ENCODE data around the gene ETV3. TPM values are rescaled to one million over a fixed set of nuclear protein-coding genes. Genes with fewer than 3 reads are reported as not detected.
A peak's percentile ranks its signal among the peaks of the same experiment; 100 is the strongest.

ETV3 gene
- polyA plus RNA-seq, 4 donors = 10.3 to 17.7 (median 14.0) TPM

DNA sequence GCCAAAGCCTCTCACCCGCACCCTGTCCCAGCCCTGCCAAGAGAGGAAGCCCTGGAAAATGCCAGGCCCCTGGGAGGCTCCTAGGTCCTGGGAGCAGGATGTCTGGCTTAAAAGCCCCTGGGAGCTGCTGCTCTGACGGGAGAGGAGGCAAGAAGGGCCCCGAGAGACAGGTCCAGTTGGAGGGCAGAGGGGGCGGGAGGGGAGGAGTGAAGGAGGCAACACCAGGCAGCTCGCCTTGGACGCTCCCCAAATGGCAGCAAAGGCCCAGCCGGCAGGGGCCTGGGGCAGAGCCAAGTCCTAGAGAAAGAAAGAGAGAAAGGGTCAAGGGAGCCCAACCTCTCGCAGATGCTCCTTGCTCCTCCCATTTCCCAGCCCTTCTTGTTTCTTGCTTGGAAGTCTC is 45.4 kb downstream of the ETV3 start:
- H3K27ac ChIP-seq (ENCODE audit: low read depth in 1 of 3, low read length in 2 of 3) = no peak overlapping the region
- H3K36me3 ChIP-seq (ENCODE audit: control insufficient read depth in 3 of 3, insufficient read depth in 2 of 3, low read depth in 1 of 3, low read length in 3 of 3) = no peaks in the 10 kb centered on the region
- WGBS, 3 donors = 59 to 73% (median 69%) methylated on average over 7 to 8 of the region's 8 CpGs
- FAIRE-seq (no peak), DNase-seq (peak in 1 of 2 donors; percentile 10)
- H3K4me1 ChIP-seq (ENCODE audit: control insufficient read depth in 3 of 3, insufficient read depth in 2 of 3, low read depth in 1 of 3, low read length in 2 of 3) = no peaks in the 10 kb centered on the region
- no peaks in the 10 kb centered on the region for H3K27me3 ChIP-seq (ENCODE audit: control insufficient read depth in 3 of 3, insufficient read depth in 3 of 3, low read length in 3 of 3)
- H3K9me3 ChIP-seq (ENCODE audit: control insufficient read depth in 2 of 2, insufficient read depth in 1 of 2, low read depth in 1 of 2, low read length in 1 of 2) = no peaks in the 10 kb centered on the region
- H3K4me3 ChIP-seq (ENCODE audit: low read depth in 1 of 3, low read length in 3 of 3) = no peak overlapping the region

DNA sequence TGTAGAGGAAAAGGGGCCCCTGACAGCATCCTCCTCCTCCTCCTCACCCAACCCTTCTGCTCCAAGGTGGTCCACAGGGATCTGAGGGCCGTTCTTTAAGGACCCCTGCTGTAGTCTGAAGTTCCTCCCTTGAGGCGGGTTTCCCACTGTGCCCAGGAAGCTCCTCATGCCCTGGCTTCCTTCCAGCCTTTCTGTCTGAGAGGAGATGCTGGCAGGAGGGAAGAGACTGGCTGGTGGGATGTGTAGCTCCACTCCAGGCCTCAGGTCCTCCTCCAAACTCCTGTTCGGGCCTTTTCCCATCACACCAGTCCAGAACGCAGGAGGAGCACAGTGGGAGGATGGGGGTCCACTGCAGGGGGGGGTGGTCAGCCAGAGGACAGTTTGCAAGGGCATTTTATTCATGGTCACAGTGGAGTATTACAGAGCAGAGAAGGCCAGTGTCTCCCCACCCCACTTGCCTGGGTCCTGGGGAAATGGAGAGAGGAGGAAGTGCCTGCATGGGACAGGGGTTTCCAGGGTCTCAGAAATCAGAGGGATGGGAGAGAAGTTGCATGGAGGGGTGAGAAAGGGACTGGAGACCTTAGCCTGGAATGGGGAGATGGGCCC is 46.4 kb downstream of the ETV3 start:
- H3K36me3 ChIP-seq (ENCODE audit: control insufficient read depth in 3 of 3, insufficient read depth in 2 of 3, low read depth in 1 of 3, low read length in 3 of 3) = no peaks in the 10 kb centered on the region
- DNase-seq = no peak
- whole genome bisulfite sequencing, 3 donors = 72 to 74% (median 72%) methylated on average over 3 to 4 of the region's 4 CpGs
- no peaks in the 10 kb centered on the region for H3K9me3 ChIP-seq (ENCODE audit: control insufficient read depth in 2 of 2, insufficient read depth in 1 of 2, low read depth in 1 of 2, low read length in 1 of 2)
- FAIRE-seq = no peak
- no peaks in the 10 kb centered on the region for H3K27me3 ChIP-seq (ENCODE audit: control insufficient read depth in 3 of 3, insufficient read depth in 3 of 3, low read length in 3 of 3)
- no peak overlapping the region for H3K4me3 ChIP-seq (ENCODE audit: low read depth in 1 of 3, low read length in 3 of 3)
- H3K27ac ChIP-seq (ENCODE audit: low read depth in 1 of 3, low read length in 2 of 3) = no peak overlapping the region
- no peaks in the 10 kb centered on the region for H3K4me1 ChIP-seq (ENCODE audit: control insufficient read depth in 3 of 3, insufficient read depth in 2 of 3, low read depth in 1 of 3, low read length in 2 of 3)

DNA sequence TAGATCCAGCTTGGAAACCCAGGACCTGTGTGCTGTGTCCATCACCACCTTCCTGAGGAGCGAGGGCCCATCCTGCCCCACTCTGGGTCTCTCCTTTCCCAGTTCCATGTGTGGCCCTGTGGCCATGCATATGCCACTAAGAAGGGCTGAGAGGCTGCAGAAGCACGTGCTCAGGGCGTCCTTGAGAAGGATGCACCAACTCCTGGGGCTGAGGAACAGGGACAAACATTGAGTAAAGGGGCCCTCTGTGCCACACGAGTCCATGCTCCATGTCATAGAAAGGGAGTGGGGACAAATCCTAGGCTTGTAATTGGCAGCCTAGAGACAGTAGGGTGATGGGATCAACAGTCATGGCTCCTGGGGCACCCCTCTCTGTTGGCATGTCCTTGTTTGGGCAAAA is 47.0 kb downstream of the ETV3 start:
- no peak for DNase-seq
- no peak for FAIRE-seq
- WGBS, 3 donors = 78 to 90% (median 82%) methylated on average over 4 of the region's 4 CpGs
- H3K27me3 ChIP-seq (ENCODE audit: control insufficient read depth in 3 of 3, insufficient read depth in 3 of 3, low read length in 3 of 3) = no peaks in the 10 kb centered on the region
- H3K36me3 ChIP-seq (ENCODE audit: control insufficient read depth in 3 of 3, insufficient read depth in 2 of 3, low read depth in 1 of 3, low read length in 3 of 3) = no peaks in the 10 kb centered on the region
- no peaks in the 10 kb centered on the region for H3K9me3 ChIP-seq (ENCODE audit: control insufficient read depth in 2 of 2, insufficient read depth in 1 of 2, low read depth in 1 of 2, low read length in 1 of 2)
- H3K27ac ChIP-seq (ENCODE audit: low read depth in 1 of 3, low read length in 2 of 3) = no peak overlapping the region
- H3K4me1 ChIP-seq (ENCODE audit: control insufficient read depth in 3 of 3, insufficient read depth in 2 of 3, low read depth in 1 of 3, low read length in 2 of 3) = no peaks in the 10 kb centered on the region
- no peak overlapping the region for H3K4me3 ChIP-seq (ENCODE audit: low read depth in 1 of 3, low read length in 3 of 3)

DNA sequence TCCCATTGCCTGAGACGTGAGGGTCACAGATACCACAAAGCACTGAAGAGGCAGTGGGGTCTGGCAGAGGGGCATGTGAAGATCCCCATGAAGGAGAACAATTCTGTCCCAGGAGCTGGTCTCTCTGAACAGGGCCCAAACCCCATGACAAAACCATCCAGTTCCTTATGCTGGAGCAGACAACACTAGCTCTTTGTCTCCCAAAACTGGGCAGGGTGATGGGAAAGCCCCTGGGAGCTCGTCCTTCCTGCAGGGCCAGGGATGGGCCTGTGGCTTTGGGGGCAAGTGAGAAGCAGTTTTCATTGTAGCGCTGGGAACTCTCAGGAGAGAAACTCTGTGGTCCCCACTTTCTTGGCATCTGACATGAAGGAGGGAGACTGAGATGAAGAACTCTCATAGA is 47.4 kb downstream of the ETV3 start:
- no peaks in the 10 kb centered on the region for H3K36me3 ChIP-seq (ENCODE audit: control insufficient read depth in 3 of 3, insufficient read depth in 2 of 3, low read depth in 1 of 3, low read length in 3 of 3)
- 67 to 68% (median 68%) methylated on average over 3 of the region's 3 CpGs for WGBS, 3 donors
- DNase-seq (no peak), FAIRE-seq (no peak)
- no peaks in the 10 kb centered on the region for H3K9me3 ChIP-seq (ENCODE audit: control insufficient read depth in 2 of 2, insufficient read depth in 1 of 2, low read depth in 1 of 2, low read length in 1 of 2)
- H3K4me1 ChIP-seq (ENCODE audit: control insufficient read depth in 3 of 3, insufficient read depth in 2 of 3, low read depth in 1 of 3, low read length in 2 of 3) = no peaks in the 10 kb centered on the region
- H3K27ac ChIP-seq (ENCODE audit: low read depth in 1 of 3, low read length in 2 of 3) = no peak overlapping the region
- H3K27me3 ChIP-seq (ENCODE audit: control insufficient read depth in 3 of 3, insufficient read depth in 3 of 3, low read length in 3 of 3) = no peaks in the 10 kb centered on the region
- H3K4me3 ChIP-seq (ENCODE audit: low read depth in 1 of 3, low read length in 3 of 3) = no peak overlapping the region

DNA sequence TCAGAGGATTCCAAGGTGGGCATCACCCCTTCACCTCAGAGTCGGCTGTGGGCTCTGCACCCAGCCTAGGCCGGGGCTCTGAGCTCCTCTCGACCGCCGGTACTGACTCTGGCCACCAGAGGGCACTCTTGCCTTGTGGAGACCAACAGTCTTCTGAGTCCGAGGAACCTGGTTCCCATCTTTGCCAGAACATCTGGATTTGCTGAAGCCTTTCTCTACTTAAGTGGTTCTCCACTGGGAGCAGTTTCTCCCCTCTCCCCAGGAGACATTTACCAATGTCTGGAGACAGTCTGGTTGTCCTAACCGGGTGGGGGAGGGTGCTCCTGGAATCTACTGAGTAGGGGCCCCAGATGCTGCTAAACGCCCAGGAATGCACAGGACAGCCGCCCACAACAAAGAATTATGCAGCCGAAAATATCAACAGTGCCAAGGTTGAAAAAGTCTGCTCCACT is 48.0 kb downstream of the ETV3 start:
- Histone ChIP-seq H3K27me3 (ENCODE audit: control insufficient read depth in 3 of 3, insufficient read depth in 3 of 3, low read length in 3 of 3) (no peaks in the 10 kb centered on the region), H3K9me3 (ENCODE audit: control insufficient read depth in 2 of 2, insufficient read depth in 1 of 2, low read depth in 1 of 2, low read length in 1 of 2) (no peaks in the 10 kb centered on the region), H3K27ac (ENCODE audit: low read depth in 1 of 3, low read length in 2 of 3) (no peak overlapping the region), H3K4me1 (ENCODE audit: control insufficient read depth in 3 of 3, insufficient read depth in 2 of 3, low read depth in 1 of 3, low read length in 2 of 3) (no peaks in the 10 kb centered on the region), H3K36me3 (ENCODE audit: control insufficient read depth in 3 of 3, insufficient read depth in 2 of 3, low read depth in 1 of 3, low read length in 3 of 3) (no peaks in the 10 kb centered on the region), H3K4me3 (ENCODE audit: low read depth in 1 of 3, low read length in 3 of 3) (no peak overlapping the region)
- peak; percentile 81 to 85 for DNase-seq
- FAIRE-seq = no peak
- WGBS, 3 donors = 17 to 22% (median 20%) methylated on average over 10 of the region's 10 CpGs

DNA sequence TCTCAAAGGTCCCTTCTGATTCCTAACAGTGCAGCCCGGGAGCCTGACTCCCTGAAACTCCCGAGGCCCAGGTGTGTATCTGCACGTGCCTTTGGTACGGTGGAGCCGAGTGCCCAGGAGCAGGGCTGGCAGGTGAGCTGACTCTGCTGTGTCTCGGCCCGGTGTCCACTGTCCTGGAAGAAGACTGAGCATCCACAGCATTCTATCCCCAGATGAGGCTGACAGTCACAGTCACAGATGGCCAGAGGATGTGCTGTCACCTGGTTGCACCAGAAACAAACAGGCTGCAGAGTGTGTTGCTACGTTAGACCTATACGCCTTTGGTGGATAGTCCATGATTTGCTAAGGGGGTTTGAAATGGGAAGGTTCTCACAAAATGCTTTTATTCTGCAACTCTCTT is 48.4 kb downstream of the ETV3 start:
- DNase-seq (peak in 1 of 2 donors; percentile 6), FAIRE-seq (no peak)
- no peaks in the 10 kb centered on the region for H3K4me1 ChIP-seq (ENCODE audit: control insufficient read depth in 3 of 3, insufficient read depth in 2 of 3, low read depth in 1 of 3, low read length in 2 of 3)
- H3K4me3 ChIP-seq (ENCODE audit: low read depth in 1 of 3, low read length in 3 of 3) = no peak overlapping the region
- no peaks in the 10 kb centered on the region for H3K9me3 ChIP-seq (ENCODE audit: control insufficient read depth in 2 of 2, insufficient read depth in 1 of 2, low read depth in 1 of 2, low read length in 1 of 2)
- H3K27me3 ChIP-seq (ENCODE audit: control insufficient read depth in 3 of 3, insufficient read depth in 3 of 3, low read length in 3 of 3) = no peaks in the 10 kb centered on the region
- 84 to 90% (median 87%) methylated on average over 9 of the region's 9 CpGs for WGBS, 3 donors
- H3K27ac ChIP-seq (ENCODE audit: low read depth in 1 of 3, low read length in 2 of 3) = no peak overlapping the region
- no peaks in the 10 kb centered on the region for H3K36me3 ChIP-seq (ENCODE audit: control insufficient read depth in 3 of 3, insufficient read depth in 2 of 3, low read depth in 1 of 3, low read length in 3 of 3)

DNA sequence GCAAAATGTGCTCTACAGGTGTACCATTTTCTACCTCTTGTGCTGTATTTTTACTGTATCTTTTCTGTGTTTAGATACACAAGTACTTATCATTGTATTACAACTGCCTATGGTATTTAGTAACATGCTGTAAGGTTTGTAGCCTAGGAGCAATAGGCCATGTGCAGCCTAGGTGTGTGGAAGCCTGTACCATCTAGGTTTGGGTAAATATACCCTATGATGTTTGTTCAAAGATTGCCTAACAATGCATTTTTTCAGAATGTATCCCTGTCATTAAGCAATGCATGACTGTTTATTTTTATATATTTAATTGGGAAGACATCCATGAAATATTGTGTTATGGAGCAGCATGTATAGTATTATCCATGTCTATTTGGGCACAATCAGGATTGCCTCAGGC is 49.6 kb downstream of the ETV3 start:
- Histone ChIP-seq H3K9me3 (ENCODE audit: control insufficient read depth in 2 of 2, insufficient read depth in 1 of 2, low read depth in 1 of 2, low read length in 1 of 2) (no peaks in the 10 kb centered on the region), H3K36me3 (ENCODE audit: control insufficient read depth in 3 of 3, insufficient read depth in 2 of 3, low read depth in 1 of 3, low read length in 3 of 3) (no peaks in the 10 kb centered on the region)
- DNase-seq = no peak

DNA sequence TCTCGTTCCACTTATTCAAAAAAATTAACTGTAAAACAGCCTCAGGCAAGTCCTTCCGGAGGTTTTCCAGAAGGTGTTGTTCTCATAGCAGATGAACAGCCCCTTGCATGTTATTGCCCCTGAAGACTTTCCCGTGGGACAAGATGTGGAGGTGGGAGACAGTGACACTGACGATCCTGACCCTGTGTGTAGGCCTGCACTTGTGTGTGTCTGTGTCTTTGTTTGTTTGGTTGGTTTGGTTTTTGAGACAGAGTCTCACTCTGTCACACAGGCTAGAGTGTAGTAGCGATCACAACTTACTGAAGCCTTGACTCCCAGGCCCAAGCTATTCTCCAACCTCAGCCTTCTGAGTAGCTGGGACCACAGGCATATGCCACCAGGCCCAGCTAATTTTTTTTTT is 51.2 kb downstream of the ETV3 start:
- 89 to 92% (median 92%) methylated on average over 5 of the region's 5 CpGs for WGBS, 3 donors
- Histone ChIP-seq H3K27me3 (ENCODE audit: control insufficient read depth in 3 of 3, insufficient read depth in 3 of 3, low read length in 3 of 3) (peaks cover 0 to 4% (median 0%) of the 10 kb centered on the region in 3 donors), H3K4me3 (ENCODE audit: low read depth in 1 of 3, low read length in 3 of 3) (no peak overlapping the region), H3K4me1 (ENCODE audit: control insufficient read depth in 3 of 3, insufficient read depth in 2 of 3, low read depth in 1 of 3, low read length in 2 of 3) (no peaks in the 10 kb centered on the region), H3K36me3 (ENCODE audit: control insufficient read depth in 3 of 3, insufficient read depth in 2 of 3, low read depth in 1 of 3, low read length in 3 of 3) (no peaks in the 10 kb centered on the region), H3K9me3 (ENCODE audit: control insufficient read depth in 2 of 2, insufficient read depth in 1 of 2, low read depth in 1 of 2, low read length in 1 of 2) (no peaks in the 10 kb centered on the region), H3K27ac (ENCODE audit: low read depth in 1 of 3, low read length in 2 of 3) (no peak overlapping the region)
- DNase-seq (no peak), FAIRE-seq (no peak)

More for the DNA sequence above, 49.6 kb downstream of the ETV3 start:
- Histone ChIP-seq H3K27ac (ENCODE audit: low read depth in 1 of 3, low read length in 2 of 3) (no peak overlapping the region), H3K4me1 (ENCODE audit: control insufficient read depth in 3 of 3, insufficient read depth in 2 of 3, low read depth in 1 of 3, low read length in 2 of 3) (no peaks in the 10 kb centered on the region), H3K4me3 (ENCODE audit: low read depth in 1 of 3, low read length in 3 of 3) (no peak overlapping the region), H3K27me3 (ENCODE audit: control insufficient read depth in 3 of 3, insufficient read depth in 3 of 3, low read length in 3 of 3) (peaks cover 0 to 2% (median 0%) of the 10 kb centered on the region in 3 donors)
- no peak for FAIRE-seq

DNA sequence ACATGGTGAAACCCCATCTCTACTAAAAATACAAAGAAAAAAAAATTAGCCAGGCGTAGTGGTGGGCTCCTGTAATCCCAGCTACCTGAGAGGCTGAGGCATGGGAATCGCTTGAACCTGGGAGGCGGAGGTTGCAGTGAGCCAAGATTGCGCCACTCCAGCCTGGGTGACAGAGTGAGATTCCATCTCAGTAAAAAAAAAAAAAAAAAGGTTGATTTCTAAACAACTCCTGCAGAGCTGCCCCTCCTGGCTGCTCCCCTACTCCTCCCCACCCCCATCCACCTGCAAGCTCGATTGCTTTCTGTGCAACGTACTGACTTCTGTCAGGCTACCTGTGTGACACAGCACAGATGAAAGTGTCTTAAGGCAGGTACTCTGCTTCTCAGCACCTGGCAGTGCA is 51.9 kb downstream of the ETV3 start:
- Histone ChIP-seq H3K27ac (ENCODE audit: low read depth in 1 of 3, low read length in 2 of 3) (no peak overlapping the region), H3K27me3 (ENCODE audit: control insufficient read depth in 3 of 3, insufficient read depth in 3 of 3, low read length in 3 of 3) (peaks cover 0 to 4% (median 0%) of the 10 kb centered on the region in 3 donors), H3K36me3 (ENCODE audit: control insufficient read depth in 3 of 3, insufficient read depth in 2 of 3, low read depth in 1 of 3, low read length in 3 of 3) (no peaks in the 10 kb centered on the region), H3K9me3 (ENCODE audit: control insufficient read depth in 2 of 2, insufficient read depth in 1 of 2, low read depth in 1 of 2, low read length in 1 of 2) (no peaks in the 10 kb centered on the region), H3K4me1 (ENCODE audit: control insufficient read depth in 3 of 3, insufficient read depth in 2 of 3, low read depth in 1 of 3, low read length in 2 of 3) (no peaks in the 10 kb centered on the region), H3K4me3 (ENCODE audit: low read depth in 1 of 3, low read length in 3 of 3) (no peak overlapping the region)
- DNase-seq (no peak), FAIRE-seq (no peak)
- WGBS, 3 donors = 81 to 86% (median 81%) methylated on average over 6 of the region's 6 CpGs

Data from small intestine (tissue), 7 donors.